C1 segment of cervical spinal cord (tissue), 14 donors: ENCODE data around the gene PTPN4.
A peak's percentile ranks its signal among the peaks of the same experiment; 100 is the strongest.
"Not testable (repeated sequence)": the region's sequence is repeated elsewhere in the genome, so short reads cannot be mapped to it uniquely, and the experiment has no call there.

Experiments used
- DNase-seq, 14 donors: peaks; one replicate each; lab custom pipeline; 2025; lab: John Stamatoyannopoulos, UW

Gene PTPN4

GRCh38 chr2:119803101-119803500, 43.4 kb downstream of the PTPN4 start:
- DNase-seq, result no peak

GRCh38 chr2:119804409-119804808, 44.7 kb downstream of the PTPN4 start:
- DNase-seq, result not testable (repeated sequence)

- no peak for DNase-seq
These were observed 48.9 kb downstream of the PTPN4 start for GRCh38 chr2:119808516-119809147.

- no peak for DNase-seq
These were observed 49.8 kb downstream of the PTPN4 start for GRCh38 chr2:119809339-119810048.

- no peak for DNase-seq
These were observed 50.4 kb downstream of the PTPN4 start for GRCh38 chr2:119810049-119810630.

- no peak for DNase-seq
These were observed 54.5 kb downstream of the PTPN4 start for GRCh38 chr2:119814216-119814615.

- DNase-seq, result no peak
These were observed 59.1 kb downstream of the PTPN4 start for GRCh38 chr2:119818792-119819191.

- no peak for DNase-seq
These were observed 60.1 kb downstream of the PTPN4 start for GRCh38 chr2:119819846-119820245.

- DNase-seq, result no peak
These were observed 60.6 kb downstream of the PTPN4 start for GRCh38 chr2:119820275-119820674.

GRCh38 chr2:119821266-119821665, 61.5 kb downstream of the PTPN4 start:
- DNase-seq, result no peak

GRCh38 chr2:119823734-119824334, 64.1 kb downstream of the PTPN4 start:
- peak in 1 of 14 donors; percentile 10 for DNase-seq

- peak in 1 of 14 donors; percentile 64 for DNase-seq
These were observed 66.7 kb downstream of the PTPN4 start for GRCh38 chr2:119826370-119826961.

- peak in 1 of 14 donors; percentile 96 for DNase-seq
These were observed 68.3 kb downstream of the PTPN4 start for GRCh38 chr2:119827866-119828507.

- DNase-seq, result no peak
These were observed 76.9 kb downstream of the PTPN4 start for GRCh38 chr2:119836455-119837142.

GRCh38 chr2:119837350-119837749, 77.6 kb downstream of the PTPN4 start:
- DNase-seq, result no peak

- DNase-seq, result peak in 1 of 14 donors; percentile 89
These were observed 78.0 kb downstream of the PTPN4 start for GRCh38 chr2:119837759-119838158.

- peak in 1 of 14 donors; percentile 90 for DNase-seq
These were observed 78.5 kb downstream of the PTPN4 start for GRCh38 chr2:119838179-119838578.

GRCh38 chr2:119841550-119841949, 81.8 kb downstream of the PTPN4 start:
- DNase-seq, result no peak

- no peak for DNase-seq
These were observed 86.3 kb downstream of the PTPN4 start for GRCh38 chr2:119846021-119846420.

GRCh38 chr2:119849838-119850565, 90.3 kb downstream of the PTPN4 start:
- DNase-seq, result no peak
